ENCODE measurements around the gene IZUMO4. TPM values are rescaled to one million over a fixed set of nuclear protein-coding genes. Genes with fewer than 3 reads are reported as not detected.

IZUMO4 gene
- total RNA-seq, 4 donors from 2014 or later = 1.5 to 86.1 (median 5.7) TPM

- DNase-seq = no peak
- H3K4me1 ChIP-seq = peaks cover 8 to 41% of the 10 kb centered on the region in 2 donors
- intact Hi-C loops (cut with DNase I; ENCODE audit: low total_unique reads) = no loop called here
Measured at GRCh38 chr19:2048959-2049740, 47.6 kb upstream of the IZUMO4 start.

GRCh38 chr19:2049741-2050348, 46.9 kb upstream of the IZUMO4 start:
- Histone ChIP-seq H3K36me3 (no peaks in the 10 kb centered on the region), H3K9me3 (no peaks in the 10 kb centered on the region), H3K27me3 (no peaks in the 10 kb centered on the region), H3K4me3 (peak overlapping the region; percentile 53 to 96), H3K27ac (peak overlapping the region; percentile 97 to 100), H3K4me1 (peaks cover 8 to 41% of the 10 kb centered on the region in 2 donors)
- intact Hi-C loops (cut with DNase I; ENCODE audit: low total_unique reads) = no loop called here
- TF ChIP-seq CTCF (IDR thresholded peaks at IDR 0.05) (no peak), POLR2A (IDR thresholded peaks at IDR 0.05) (peak in 1 of 2 donors; percentile 68)
- DNase-seq = peak; percentile 80 to 81

More at GRCh38 chr19:2048959-2049740, 47.6 kb upstream of the IZUMO4 start:
- Histone ChIP-seq H3K9me3 (no peaks in the 10 kb centered on the region), H3K27me3 (no peaks in the 10 kb centered on the region), H3K27ac (peak overlapping the region; percentile 97 to 100), H3K36me3 (no peaks in the 10 kb centered on the region), H3K4me3 (peak overlapping the region; percentile 53 to 96)
- TF ChIP-seq CTCF (IDR thresholded peaks at IDR 0.05) (no peak), POLR2A (IDR thresholded peaks at IDR 0.05) (no peak)

GRCh38 chr19:2050349-2050990, 46.2 kb upstream of the IZUMO4 start:
- no peak for DNase-seq
- Histone ChIP-seq H3K4me3 (peak overlapping the region; percentile 53 to 96), H3K27me3 (no peaks in the 10 kb centered on the region), H3K4me1 (peaks cover 8 to 44% of the 10 kb centered on the region in 2 donors), H3K27ac (peak overlapping the region; percentile 97 to 100), H3K9me3 (no peaks in the 10 kb centered on the region), H3K36me3 (no peaks in the 10 kb centered on the region)
- TF ChIP-seq POLR2A (IDR thresholded peaks at IDR 0.05) = no peak
- no peak for TF ChIP-seq CTCF (IDR thresholded peaks at IDR 0.05)
- intact Hi-C loops (cut with DNase I; ENCODE audit: low total_unique reads) = no loop called here

- peak; percentile 90 to 93 for DNase-seq
- intact Hi-C loops (cut with DNase I; ENCODE audit: low total_unique reads) = no loop called here
- Histone ChIP-seq H3K36me3 (no peaks in the 10 kb centered on the region), H3K9me3 (no peaks in the 10 kb centered on the region), H3K27ac (peak within 1 kb of the TSS; percentile 97 to 100), H3K27me3 (no peaks in the 10 kb centered on the region), H3K4me3 (peak within 1 kb of the TSS; percentile 53 to 96), H3K4me1 (peaks cover 8 to 52% of the 10 kb centered on the region in 2 donors)
- peak; percentile 45 to 80 (median 64) for TF ChIP-seq CTCF (IDR thresholded peaks at IDR 0.05)
- peak; percentile 100 for TF ChIP-seq POLR2A (IDR thresholded peaks at IDR 0.05)
Measured at GRCh38 chr19:2050991-2051772, 45.5 kb upstream of the IZUMO4 start, which contains the start of gene MKNK2. TSS of gene MKNK2 (minus strand) at chr19:2051244. CDS start at chr19:2050851, 393 bp downstream.
